ENCODE results near the gene HELZ2.
"Not testable (repeated sequence)": the region's sequence is repeated elsewhere in the genome, so short reads cannot be mapped to it uniquely, and the experiment has no call there.

The HELZ2 gene

DNA sequence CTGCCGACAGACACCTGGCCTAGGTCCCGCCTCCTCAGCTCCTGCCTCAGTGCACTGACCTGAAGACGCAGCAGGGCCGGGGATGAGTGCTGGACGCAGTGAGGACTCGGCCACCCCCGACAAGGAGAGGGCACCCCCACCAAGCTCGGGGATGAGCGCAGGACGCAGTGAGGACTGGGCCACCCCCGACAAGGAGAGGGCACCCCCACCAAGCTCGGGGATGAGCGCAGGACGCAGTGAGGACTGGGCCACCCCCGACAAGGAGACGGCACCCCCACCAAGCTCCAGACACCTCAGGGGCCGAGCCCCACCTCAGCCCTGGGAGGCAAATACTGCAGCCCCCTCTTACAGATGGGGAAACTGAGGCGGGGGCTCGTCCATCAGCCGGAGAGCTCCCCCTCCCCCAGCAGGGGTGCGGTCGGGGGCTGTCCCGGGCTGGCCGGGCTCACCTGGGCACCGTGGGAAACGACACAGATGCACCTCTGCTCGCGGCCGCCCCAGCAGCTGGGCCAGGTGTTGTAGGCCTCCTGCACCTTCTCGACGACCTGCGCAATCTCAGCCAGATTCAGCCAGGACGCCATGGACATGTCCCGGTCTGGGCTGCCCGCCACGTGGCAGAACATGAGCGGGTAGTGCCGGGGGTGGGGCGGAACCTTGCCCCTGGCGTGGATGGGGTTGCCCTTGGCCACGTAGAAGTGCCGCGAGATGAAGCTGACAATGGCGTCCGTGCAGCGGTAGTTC, 7.5 kb downstream of the HELZ2 start:
- DNase-seq (ENCODE audit: low read depth in 2 of 2, low spot score in 1 of 2) = no peak

DNA sequence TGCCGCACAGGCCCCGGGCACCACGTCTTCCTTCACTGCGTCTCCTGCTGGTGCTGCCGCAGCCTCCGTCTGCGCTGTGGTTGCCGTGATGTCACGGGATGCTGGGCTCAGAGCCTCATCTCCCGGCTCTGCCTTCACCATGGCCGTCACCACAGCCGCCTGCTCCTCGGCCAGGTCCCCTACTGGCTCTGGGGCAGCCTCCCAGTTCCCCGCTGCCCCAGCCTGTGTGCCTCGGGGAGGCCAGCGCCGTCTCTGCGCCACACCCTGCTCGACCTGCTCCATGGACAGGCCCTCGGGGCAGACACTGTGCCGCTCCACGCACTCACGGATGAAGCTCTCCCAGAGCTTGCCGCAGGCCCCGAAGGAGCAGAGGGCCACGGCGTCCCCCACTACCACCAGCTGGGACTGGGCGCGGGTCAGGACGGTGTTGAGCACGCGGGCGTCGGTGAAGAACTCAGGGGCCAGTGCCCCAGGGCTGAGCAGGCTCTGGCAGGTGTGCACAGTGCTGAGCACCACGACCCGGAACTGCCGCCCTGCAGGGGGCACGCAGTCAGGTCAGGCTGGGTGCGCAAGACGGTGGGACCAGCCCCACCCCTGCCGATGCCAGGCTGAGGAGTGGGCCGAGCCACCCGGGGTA, 8.2 kb downstream of the HELZ2 start:
- DNase-seq (ENCODE audit: low read depth in 2 of 2, low spot score in 1 of 2) = no peak

DNA sequence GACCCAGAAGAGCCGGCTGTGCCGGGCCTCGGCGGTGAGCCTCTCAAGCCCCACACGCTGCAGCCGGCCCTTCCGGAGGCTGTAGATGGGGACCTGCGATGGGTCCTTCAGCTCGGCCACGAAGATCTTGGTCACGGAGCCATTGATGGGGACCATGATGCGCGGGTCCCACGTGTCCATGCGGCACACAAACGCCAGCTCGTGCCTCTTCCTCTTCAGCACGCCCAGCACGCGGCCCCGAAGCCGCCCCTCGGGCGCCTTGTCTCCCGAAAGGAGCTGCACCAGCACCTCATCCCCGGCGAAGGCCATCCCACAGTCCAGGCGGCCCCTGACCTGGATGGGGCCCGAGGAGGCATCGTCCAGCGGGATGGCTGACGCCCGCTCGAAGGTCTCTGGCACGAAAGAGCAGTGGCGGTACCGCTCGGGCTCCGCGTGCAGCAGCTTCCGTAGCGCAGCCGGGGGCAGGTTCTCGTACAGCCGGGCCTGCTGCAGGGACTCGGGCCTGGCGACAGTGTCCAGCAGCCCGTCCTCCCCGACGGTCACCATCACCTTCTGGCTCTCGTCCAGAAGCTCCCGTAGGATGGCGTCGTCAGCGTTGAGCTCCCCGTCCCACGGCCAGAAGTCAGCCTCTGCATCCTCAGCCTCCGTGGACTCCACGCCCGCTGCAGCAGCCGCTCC, 8.9 kb downstream of the HELZ2 start:
- DNase-seq (ENCODE audit: low read depth in 2 of 2, low spot score in 1 of 2) = no peak

DNA sequence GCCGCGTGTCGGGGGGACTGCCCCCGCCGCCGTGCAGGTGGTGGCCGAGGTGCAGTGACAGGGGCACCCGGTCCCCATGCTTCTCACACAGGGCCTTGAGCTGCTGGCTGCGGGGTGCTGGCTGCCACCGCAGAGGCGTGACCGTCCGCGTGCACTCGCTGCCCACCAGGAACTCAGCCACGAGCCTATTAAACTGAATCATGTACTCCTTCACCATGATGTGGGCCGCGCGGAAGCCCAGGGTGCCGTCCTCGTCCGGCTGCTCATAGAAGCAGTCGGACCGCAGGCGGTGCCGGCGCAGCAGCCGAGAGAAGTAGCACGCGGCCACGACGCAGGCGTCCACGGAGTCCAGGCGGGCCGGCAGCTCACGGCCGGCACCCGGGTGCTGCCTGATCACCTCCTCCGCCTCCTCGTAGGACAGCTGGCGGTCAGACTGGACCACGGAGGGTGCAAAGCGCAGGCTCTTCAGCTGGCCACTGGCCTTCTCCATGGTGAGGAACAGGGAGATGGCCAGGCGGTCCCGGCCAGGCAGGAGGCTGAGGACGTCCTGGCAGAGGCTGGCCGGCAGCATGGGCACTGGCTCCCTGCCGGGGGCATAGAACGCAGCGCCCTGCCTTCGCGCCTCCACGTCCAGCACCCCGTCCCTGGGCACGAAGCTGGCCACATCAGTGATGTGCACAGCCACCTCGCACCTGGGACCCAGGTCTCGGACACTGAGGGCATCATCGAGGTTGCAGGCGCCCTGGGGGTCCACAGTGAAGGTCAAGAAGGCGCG, 9.8 kb downstream of the HELZ2 start:
- DNase-seq (ENCODE audit: low read depth in 2 of 2, low spot score in 1 of 2) = no peak

DNA sequence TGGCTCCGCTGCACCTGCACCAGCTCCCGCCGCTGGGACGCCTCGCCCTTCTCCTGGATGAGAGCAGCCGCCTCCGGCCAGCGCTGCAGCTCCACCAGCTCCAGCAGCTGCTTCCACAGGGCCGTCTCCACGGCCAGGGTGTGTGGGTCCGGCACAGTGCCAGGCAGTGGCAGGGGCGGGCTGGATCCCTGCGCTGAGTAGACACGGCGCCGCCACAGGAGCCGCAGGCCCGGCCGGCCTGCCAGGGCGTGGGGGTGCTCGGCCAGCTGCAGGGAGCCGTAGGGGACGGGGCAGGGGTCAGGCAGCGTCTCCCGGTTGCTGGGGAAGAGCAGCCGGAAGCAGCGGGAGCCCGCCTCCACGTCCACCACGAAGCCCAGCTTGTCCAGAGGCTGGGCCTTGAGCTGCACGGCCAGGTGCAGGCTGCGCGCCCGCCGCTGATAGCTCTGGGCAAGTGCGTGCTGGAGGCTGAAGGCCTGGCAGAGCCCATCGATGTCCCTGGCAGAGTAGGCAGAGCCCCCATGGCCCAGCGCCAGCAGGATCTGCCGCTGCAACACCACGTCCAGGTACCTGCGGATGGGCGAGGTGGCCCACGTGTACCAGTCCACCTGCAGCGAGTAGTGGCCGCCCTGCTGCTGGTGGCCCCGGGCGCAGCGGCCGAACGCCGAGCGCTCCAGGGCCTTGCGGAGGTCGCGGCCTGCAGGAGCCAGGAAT, 10.7 kb downstream of the HELZ2 start:
- no peak for DNase-seq (ENCODE audit: low read depth in 2 of 2, low spot score in 1 of 2)

DNA sequence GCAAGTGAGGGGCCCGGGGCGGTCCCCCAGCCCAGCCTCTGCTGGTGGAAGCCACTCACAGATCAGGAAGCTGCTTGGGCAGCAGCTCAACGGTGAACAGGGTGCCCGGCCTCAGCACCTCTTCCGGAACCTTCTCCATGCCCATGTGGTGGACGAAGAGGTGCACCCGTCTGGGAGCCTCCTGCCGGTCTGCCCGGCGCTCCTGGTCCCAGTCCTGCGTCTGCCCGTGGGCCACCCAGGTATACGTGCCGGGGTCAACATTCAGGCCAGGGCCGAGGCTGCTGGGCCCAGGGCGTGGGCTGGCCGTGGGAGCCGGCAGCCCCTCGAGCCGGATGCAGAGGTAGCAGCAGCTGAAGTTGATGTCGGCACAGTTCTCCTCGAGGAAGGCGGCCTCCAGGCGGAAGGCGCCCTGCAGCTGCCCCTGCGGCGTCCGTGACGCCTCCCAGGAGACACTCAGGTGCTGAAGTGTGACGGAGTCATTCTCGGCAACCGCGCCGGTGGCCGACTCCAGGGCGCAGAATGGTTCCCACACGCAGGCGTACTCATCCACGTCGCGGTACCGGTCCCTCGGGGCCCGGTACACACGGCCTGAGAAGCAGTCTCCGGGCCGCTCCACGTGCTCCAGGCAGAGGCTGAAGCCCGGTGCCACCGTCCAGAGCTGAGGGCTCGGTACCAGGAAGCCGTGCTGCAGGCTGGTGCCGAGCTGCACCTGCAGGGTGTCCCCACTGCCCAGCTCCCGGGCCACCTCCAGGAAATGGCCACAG, 11.4 kb downstream of the HELZ2 start:
- DNase-seq (ENCODE audit: low read depth in 2 of 2, low spot score in 1 of 2) = no peak

DNA sequence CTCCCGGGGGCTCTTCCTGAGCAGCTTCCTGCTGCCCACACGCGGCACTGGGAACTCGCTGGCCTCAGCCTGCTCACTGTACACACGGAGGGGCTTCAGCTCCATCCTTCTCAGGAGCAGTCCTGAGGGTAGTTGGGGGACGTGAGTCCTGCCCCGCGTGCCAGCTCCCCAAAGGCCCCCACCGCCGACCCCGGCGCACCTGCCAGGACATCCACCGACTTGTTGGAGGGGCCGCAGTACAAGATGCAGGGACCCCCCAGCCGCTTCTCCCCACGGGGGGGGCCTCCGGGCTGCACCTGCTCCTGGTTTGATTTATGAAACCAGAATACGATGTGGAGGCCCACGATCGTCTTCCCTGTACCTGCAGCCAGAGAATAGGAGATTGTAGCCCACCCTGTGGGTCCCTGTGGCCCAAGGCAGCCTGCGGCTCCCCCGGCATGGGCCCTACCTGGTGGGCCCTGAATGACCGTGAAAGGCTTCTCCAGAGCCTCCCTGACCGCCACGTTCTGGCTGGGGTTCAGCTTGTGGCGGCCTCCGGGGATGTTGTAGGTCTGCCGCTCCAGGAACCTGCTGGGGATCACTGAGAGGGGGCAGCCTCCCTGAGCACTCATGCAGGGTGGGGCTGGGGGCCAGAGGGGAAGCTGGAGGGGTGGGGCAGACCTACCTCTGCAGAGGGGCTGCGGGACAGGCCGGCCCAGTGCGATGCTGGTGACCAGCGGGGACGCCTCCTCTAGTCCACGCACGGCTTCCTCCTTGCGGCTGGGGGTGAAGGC, 12.2 kb downstream of the HELZ2 start:
- no peak for DNase-seq (ENCODE audit: low read depth in 2 of 2, low spot score in 1 of 2)

DNA sequence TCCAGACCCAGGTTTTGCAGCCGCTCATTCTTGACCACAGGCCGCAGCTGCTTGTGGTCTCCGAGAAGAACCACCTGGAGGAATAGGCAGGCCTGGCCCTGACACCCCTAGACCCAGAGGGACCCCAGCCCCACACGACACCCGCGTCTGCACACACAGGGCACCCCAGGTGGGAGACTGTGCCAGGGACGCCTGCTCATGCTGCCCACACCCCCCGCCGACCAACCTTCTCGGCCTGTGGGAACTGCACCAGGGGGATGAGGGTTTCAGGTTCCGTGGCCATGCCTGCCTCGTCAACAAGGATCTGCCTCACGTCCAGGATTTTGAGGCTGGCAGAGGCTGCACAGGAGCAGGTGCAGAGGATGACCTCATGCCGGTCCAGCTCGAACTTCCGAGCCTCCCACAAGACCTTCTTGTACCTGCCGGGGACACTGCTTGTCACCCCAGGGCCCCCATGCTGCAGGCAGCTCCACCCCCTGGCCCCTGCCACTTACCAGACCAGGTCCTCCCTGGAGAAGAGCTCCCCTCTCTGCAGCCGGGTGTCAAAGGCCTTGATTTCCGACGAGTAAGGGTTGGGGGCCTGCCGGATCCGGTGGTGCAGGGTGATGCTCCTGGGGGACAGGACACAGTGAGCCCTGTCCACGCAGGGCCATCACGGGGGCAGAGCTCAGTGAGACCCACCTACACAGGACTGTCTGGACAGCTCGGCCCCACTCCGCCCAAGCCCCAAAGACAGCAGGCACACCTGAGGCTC, 13.0 kb downstream of the HELZ2 start:
- DNase-seq (ENCODE audit: low read depth in 2 of 2, low spot score in 1 of 2) = no peak

DNA sequence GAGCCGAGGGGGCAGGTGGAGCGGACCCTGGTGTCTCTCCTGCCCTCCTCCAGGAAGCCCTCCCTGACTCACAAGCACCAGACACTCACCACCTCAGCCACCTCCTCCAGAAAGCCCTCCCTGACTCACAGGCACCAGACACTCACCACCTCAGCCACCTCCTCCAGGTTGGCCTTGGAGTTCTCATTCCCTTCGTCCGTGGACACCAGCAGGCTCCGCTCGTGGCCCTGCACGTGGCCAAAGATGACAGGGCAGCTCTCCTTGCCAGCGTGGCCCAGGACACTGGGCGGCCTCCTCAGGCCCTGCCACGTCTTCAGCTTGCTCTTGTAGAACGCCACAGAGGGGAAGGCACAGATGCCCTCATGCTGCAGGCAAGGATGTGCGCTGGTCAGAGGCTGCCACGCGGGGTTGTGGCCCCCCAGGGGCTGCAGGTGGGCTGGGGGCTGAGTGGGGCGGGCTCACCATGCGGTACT, 13.7 kb downstream of the HELZ2 start:
- DNase-seq (ENCODE audit: low read depth in 2 of 2, low spot score in 1 of 2) = no peak

DNA sequence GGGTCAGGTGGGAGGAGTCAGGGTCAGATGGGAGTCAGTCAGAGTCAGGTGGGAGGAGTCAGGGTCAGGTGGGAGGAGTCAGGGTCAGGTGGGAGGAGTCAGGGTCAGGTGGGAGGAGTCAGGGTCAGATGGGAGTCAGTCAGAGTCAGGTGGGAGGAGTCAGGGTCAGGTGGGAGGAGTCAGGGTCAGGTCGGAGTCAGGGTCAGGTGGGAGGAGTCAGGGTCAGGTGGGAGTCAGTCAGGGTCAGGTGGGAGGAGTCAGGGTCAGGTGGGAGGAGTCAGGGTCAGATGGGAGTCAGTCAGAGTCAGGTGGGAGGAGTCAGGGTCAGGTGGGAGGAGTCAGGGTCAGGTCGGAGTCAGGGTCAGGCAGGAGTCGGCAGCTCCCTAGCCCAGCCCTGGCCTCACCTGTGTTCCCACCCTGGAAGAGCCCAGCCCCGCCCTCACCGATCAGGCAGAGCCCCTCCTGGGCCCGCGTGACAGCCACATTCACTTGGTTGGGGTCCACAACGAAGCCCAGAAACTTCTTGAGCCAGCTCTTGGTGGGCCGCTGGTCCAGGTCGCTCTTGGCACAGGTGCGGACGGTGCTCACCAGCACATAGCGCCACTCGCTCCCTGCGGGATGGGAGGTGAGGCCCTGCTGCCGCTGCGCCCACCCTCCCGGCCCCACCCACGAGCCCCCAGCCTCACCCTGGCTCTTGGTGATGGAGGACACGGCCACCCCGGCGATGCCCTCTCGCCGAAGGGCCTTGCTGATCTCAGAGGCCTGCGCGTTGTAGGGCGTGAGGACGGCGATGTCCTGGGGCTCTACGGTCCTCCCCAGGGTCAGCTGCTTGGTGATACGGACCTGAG, 14.3 kb downstream of the HELZ2 start:
- not testable (repeated sequence) for DNase-seq (ENCODE audit: low read depth in 2 of 2, low spot score in 1 of 2)

DNA sequence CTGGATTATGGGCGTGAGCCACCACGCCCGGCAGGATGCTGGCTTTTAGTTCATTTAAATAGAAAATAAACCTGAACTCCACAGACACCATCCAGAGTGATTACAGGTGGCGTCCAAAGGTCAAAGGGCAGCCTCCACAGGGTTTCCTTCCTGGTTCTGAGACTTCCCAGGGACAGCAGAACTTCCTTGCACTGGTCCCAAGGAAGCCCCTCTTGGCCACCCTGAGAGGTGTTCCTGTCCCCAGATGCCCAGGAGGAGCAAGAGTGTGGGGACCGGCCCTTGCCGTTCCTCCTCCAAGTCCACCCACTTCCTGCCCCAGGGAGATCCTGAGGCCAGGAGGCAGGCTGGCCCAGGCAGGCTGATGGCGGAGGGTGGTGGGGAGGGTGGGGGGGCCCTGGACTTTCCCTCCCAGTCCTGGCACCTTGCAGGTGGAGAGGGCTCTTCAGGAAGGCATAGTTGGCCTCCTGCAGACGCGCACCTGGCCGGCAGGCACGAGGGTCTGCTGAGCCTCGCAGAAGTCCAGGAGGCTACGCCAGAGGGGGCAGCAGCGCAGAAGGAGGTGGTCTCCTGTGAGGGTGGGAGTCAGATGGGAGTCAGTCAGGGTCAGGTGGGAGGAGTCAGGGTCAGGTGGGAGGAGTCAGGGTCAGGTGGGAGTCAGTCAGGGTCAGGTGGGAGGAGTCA, 15.1 kb downstream of the HELZ2 start:
- no peak for DNase-seq (ENCODE audit: low read depth in 2 of 2, low spot score in 1 of 2)

DNA sequence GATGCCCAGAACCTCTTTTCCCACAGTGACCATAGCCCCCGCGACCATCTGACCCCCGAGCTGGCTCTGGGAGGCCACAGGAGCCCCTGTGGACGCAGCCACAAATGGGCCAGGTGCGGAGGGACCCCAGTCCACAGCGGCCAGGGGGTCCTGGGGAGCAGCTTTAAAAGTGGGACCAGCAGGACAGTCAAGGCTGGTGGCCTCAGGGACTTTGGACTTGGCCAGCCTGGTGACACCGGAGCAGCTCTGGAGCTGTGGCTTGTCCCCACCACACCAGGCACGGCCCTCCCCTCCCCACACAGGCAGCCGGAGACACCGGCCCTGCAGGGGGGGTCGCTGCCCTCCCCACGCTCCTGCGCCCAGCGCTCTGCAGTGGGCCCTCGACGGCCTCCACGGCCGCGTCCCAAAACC, 16.6 kb downstream of the HELZ2 start:
- no peak for DNase-seq (ENCODE audit: low read depth in 2 of 2, low spot score in 1 of 2)

DNA sequence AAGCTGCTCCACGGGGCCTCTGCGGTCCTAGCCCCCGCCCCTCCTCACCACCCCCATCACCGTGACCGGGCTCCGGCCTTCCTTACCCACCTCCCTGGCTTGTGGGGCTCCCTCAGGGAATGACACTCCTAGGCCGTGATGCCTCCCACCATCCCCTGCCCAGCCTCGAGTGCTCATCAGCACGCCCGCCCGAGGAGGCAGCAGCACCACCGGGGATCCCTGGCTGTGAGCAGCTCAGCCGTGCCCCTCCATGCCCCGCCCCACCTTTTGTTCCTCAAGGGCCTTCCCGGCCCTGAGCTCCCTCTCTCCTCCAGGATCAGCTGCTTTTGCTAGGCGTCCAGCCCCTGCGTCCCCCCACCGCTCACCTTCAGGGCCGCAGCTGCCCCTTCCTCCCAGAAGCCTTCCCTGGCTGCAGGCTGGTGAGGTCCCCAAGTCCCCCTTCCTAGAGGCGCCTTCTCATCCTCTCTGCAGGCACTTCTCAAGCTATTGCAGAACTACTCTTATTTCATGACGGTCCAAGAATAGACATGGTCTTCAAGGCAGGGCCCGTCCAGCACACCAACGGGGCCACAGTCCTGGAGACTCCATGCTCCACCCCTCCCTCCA, 17.1 kb downstream of the HELZ2 start:
- no peak for DNase-seq (ENCODE audit: low read depth in 2 of 2, low spot score in 1 of 2)

DNA sequence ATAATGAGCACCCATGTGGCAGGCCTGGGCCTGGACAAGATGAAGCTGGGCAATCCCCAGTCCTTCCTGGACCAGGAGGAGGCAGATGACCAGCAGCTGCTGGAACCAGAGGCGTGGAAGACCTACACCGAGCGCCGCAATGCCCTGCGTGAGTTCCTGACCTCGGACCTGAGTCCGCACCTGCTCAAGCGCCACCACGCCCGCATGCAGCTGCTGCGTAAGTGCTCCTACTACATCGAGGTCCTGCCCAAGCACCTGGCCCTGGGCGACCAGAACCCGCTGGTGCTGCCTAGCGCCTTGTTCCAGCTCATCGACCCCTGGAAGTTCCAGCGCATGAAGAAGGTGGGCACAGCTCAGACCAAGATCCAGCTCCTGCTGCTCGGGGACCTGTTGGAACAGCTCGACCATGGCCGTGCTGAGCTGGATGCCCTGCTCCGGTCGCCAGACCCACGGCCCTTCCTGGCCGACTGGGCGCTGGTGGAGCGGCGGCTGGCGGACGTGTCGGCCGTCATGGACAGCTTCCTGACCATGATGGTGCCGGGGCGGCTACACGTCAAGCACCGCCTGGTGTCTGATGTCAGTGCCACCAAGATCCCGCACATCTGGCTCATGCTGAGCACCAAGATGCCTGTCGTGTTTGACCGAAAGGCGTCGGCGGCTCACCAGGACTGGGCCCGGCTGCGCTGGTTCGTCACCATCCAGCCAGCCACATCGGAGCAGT, 18.2 kb downstream of the HELZ2 start:
- DNase-seq (ENCODE audit: low read depth in 2 of 2, low spot score in 1 of 2) = no peak

DNA sequence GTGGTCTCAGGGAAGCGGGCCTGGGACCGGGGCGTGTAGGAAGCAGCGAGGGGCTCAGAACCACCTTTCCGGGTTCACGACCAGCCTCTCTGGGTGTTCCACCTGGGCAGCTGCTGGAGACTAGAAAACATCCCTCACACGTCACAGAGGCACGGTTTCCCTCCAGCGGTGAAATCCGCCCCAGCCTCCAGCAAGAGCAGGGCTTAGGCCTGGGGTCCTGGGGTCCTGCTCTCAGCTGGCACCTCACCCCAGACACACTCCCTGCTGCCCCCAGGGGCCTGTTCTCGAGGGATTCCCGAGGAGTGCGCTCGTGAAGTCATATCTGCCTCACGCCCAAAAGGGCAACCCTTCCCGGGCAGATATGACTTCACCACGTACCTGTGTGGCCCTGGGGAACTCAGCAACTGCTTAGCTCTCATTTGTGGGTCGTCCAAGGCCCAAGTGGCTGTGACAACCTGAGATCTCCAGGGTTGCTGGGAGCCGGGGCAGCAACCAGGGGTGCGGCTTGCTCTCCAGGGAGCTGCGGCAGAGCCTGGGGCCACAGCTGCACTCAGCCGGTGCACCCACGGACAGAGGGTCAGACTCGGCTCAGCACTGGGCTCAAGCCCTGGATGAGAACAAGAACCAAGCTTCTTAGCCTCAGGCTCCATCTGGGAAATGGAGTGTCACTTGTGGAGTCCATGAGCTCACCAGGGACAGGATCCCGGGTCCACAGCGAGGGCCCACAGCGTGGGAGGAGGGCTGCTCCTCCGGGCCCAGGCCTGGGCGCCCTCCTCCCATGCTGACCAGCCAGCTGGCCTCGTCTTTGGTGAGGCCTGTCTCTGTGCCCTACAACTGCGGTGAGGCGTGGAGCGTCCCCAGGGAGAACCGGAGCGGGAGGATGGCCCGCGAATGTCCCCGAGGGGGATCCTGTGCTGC, 19.4 kb downstream of the HELZ2 start:
- DNase-seq (ENCODE audit: low read depth in 2 of 2, low spot score in 1 of 2) = no peak

All from stimulated activated CD8-positive, alpha-beta memory T cell treated with anti-CD3 and anti-CD28 coated beads, Interleukin-4, amount 100 ng/mL, for 1 hour (primary cell).